Lower leg skin (tissue), 4 donors: ENCODE measurements around the gene GPR137. TPM values are rescaled to one million over a fixed set of nuclear protein-coding genes. Genes with fewer than 3 reads are reported as not detected.
A peak's percentile ranks its signal among the peaks of the same experiment; 100 is the strongest.

Experiments used
- DNase-seq, 2 donors: peaks; one replicate each; pipeline ENCODE4 v3.0.0-alpha.2; 2019; ENCODE audit warnings: low spot score in 2 of 2
- H3K4me3 ChIP-seq: fragments of 200-600 bp; sonication (generic); 2 replicates; pipeline ENCODE4 v1.5.1; 2017; ENCODE audit warnings: mild to moderate bottlenecking, low read depth; ENCODE audit not compliant: poor library complexity, severe bottlenecking
- POLR2A ChIP-seq, 2 donors: fragments of 450-650 bp; IDR thresholded peaks; one replicate each; pipeline ENCODE4 v1.6.1; 2016 to 2017; ENCODE audit warnings: antibody characterized with exemption in 2 of 2, mild to moderate bottlenecking in 1 of 2, moderate library complexity in 1 of 2
- WGBS, 2 donors: methylation state at CpG; one replicate each; pipeline ENCODE4 v1.1.5; 2018; 5-methylcytosine and 5-hydroxymethylcytosine counted together
- intact Hi-C: fragments of 100-400 bp; cut with DNase I; formaldehyde crosslinking; loops from one replicate; pipeline ENCODE4 v1.15.0; 2023; ENCODE audit warnings: low total_unique reads
- total RNA-seq, 4 donors: library from RNA; depleted of rRNA; stranded (reverse); fragments of >200 nt; gene quantifications; one replicate each; pipeline ENCODE4 v1.1.0, GENCODE V29; 2016
- TF ChIP-seq, protein P1 (sequence below), 3 donors: fragments of 450-650 bp; IDR thresholded peaks; one replicate each; pipeline ENCODE4 v1.5.1; 2016; ENCODE audit warnings: antibody characterized with exemption in 3 of 3, mild to moderate bottlenecking in 3 of 3, moderate library complexity in 2 of 3

The GPR137 gene
- total RNA-seq, 4 donors from 2014 or later = 12.2 to 31.6 (median 30.4) TPM

DNA sequence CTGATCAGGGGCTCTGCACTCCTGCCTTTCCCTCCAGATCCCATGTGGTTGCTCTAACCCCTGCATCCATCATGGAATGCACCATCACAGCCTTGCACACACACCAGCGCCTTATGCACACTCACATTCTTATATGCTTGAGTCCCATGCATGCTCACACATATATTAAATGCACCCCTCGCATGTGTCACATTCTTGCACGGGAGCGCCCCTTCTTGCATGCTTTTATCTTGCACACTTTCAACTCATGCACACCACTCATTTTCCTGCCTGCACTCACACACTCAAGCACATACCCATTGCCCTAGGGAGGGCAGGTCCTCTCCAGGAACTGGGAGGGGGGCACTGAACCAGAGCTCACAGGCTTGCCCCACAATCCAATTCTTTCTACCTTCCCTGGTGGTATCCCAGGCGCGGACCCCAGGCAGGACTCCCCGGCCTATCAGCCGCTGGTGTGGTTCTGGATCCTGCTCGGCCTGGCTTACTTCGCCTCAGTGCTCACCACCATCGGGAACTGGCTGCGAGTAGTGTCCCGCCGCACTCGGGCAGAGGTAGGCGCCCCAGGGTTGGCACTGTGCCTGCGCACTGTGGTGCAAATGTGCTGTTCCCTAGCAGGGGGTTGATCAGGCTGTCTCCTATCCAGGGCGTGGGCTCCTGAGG lies 12.2 kb downstream of the GPR137 start:
- intact Hi-C loops = no loop called here
- DNase-seq = no peak
- TF ChIP-seq POLR2A (IDR thresholded peaks at IDR 0.05) = no peak
- TF ChIP-seq, protein P1, sequence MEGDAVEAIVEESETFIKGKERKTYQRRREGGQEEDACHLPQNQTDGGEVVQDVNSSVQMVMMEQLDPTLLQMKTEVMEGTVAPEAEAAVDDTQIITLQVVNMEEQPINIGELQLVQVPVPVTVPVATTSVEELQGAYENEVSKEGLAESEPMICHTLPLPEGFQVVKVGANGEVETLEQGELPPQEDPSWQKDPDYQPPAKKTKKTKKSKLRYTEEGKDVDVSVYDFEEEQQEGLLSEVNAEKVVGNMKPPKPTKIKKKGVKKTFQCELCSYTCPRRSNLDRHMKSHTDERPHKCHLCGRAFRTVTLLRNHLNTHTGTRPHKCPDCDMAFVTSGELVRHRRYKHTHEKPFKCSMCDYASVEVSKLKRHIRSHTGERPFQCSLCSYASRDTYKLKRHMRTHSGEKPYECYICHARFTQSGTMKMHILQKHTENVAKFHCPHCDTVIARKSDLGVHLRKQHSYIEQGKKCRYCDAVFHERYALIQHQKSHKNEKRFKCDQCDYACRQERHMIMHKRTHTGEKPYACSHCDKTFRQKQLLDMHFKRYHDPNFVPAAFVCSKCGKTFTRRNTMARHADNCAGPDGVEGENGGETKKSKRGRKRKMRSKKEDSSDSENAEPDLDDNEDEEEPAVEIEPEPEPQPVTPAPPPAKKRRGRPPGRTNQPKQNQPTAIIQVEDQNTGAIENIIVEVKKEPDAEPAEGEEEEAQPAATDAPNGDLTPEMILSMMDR (IDR thresholded peaks at IDR 0.05) = no peak
- H3K4me3 ChIP-seq = no peak overlapping the region
- WGBS, 2 donors = 64 to 68% methylated on average over 18 of the region's 18 CpGs

DNA sequence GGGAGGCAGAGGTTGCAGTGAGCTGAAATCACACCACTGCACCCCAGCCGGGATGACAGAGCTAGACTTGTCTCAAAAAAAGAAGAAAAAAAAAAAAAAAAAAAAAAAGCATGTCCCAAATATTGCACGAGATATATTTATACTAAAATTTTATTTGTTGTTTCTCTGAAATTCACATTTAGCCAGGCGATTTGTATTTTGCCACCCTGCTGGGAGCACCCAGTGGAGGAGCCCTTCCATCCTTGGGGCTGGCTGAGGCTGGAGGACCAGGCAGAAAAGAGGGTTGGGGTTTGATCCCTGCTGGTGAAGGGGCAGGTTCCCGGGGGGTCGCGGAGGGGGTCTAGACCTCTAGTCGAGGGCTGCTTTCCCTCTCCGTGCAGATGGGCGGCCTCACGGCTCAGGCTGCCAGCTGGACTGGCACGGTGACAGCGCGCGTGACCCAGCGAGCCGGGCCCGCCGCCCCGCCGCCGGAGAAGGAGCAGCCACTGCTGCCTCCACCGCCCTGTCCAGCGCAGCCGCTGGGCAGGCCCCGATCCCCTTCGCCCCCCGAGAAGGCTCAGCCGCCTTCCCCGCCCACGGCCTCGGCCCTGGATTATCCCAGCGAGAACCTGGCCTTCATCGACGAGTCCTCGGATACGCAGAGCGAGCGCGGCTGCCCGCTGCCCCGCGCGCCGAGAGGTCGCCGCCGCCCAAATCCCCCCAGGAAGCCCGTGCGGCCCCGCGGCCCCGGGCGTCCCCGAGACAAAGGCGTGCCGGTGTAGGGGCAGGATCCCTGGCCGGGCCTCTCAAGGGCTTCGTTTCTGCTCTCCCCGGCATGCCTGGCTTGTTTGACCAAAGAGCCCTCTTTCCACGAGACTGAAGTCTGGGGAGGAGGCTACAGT lies 13.6 kb downstream of the GPR137 start:
- TF ChIP-seq, protein P1 (IDR thresholded peaks at IDR 0.05) = no peak
- no peak for TF ChIP-seq POLR2A (IDR thresholded peaks at IDR 0.05)

DNA sequence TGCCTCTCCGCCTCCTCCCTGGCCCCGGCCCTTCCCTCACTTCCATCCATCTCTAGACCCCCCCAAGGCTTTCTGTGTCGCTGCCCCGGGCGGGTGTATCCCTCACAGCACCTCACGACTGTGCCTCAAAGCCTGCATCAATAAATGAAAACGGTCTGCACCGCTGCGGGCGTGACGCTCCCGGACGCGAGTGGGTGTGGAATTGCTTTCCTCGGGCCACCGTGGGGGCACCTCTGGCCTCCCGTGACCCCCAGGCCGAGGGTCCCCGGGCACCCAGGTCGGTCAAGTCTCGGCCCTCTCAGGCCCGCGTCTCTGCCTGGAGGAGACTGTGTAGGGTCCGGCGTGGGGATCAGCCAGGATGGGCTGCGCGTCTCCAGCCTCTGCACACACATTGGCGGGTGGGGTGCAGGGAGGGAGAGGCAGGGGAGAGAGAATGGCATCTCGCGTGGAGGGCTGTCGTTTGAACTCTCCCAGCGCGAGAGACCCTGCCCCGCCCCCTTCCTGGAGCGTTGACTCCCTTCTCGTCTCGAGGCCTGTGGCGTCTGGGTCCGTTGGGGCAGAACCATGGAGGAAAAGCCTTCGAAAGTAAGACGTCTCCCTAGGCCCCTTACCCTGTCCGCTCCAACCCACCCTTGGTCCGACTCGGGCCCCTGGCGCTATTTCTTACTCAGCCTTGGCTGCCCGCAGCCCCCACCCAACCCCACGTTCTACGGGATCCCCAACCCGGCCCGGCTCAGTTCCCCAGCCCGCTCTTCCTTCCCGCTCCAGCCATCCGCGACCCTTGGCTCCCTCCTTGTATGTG lies 14.4 kb downstream of the GPR137 start, which contains the start of gene CATSPERZ:
CATSPERZ (plus strand) TSS at position 512 of the 802 bp plus-strand sequence; CDS start at position 565, 53 bp downstream.
- WGBS, 2 donors = 6 to 8% methylated on average over 29 to 49 of the region's 54 CpGs
- intact Hi-C loops = loop anchor here (5.0 kb wide), 1 partner anchor 93 kb away; the partner anchor contains the start of gene FERMT3

More for the DNA sequence above, 13.6 kb downstream of the GPR137 start:
- no peak overlapping the region for H3K4me3 ChIP-seq
- DNase-seq = peak in 1 of 2 donors; percentile 95
- 2 to 13% methylated on average over 16 to 45 of the region's 60 CpGs for WGBS, 2 donors
- intact Hi-C loops = no loop called here

DNA sequence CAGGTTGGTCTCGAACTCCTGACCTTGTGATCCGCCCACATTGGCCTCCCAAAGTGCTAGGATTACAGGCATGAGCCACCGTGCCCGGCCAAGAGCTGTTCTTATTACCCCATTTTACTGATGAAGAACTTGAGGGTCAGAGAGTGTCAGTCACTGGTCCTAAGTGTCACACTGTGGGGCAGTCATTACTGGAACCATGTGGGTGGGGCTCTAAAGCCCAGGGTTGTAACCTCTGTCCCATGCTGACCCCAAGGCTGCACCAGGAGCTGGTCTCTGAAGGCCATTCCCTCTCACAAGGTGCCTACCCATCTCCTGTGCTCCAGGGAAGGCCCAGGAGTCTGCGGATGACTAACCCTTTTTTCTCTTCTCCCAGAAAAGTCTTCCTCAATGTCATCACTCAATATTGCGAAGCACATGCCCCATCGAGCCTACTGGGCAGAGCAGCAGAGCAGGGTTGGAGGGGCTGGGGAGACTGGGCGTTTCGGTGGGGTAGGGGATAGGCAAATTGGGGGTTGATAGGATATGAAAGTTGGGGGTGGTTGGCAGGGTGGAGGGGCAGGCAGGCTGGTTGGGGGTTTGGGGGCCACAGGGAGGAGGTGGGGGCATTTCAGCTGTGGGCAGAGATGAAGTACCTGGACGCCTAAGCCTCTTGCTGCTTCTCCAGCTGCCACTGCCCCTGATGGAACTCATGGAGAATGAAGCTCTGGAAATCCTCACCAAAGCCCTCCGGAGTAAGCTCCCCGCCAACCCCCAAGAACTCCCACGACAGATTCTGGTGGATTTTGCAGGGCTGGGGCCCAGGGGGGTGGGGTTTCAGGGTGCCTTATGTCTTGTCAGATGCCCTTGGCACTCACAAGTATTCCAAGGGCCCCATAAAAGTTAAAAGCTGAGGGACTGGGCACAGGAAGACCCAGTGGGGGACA lies 17.7 kb downstream of the GPR137 start:
- no peak for DNase-seq
- no peak overlapping the region for H3K4me3 ChIP-seq
- 76 to 87% methylated on average over 13 of the region's 13 CpGs for WGBS, 2 donors
- no peak for TF ChIP-seq POLR2A (IDR thresholded peaks at IDR 0.05)
- TF ChIP-seq, protein P1 (IDR thresholded peaks at IDR 0.05) = no peak
- intact Hi-C loops = loop anchor here (5.0 kb wide), 1 partner anchor 96 kb away; the partner anchor contains the start of gene FERMT3

More for the DNA sequence above, 14.4 kb downstream of the GPR137 start, which contains the start of gene CATSPERZ:
- no peak for DNase-seq
- H3K4me3 ChIP-seq = no peak within 1 kb of the TSS
- TF ChIP-seq, protein P1 (IDR thresholded peaks at IDR 0.05) = no peak
- no peak for TF ChIP-seq POLR2A (IDR thresholded peaks at IDR 0.05)
